ENCODE measurements around the gene SLC1A2.

SLC1A2 gene

GRCh38 chr11:35419184-35419829 lies at the start of gene SLC1A2:
SLC1A2 (minus strand) TSS chr11:35419558; CDS start chr11:35418966, 592 bp downstream.
- no peak for DNase-seq

GRCh38 chr11:35466058-35466457 lies 46.7 kb upstream of the SLC1A2 start:
- DNase-seq = no peak

DNA sequence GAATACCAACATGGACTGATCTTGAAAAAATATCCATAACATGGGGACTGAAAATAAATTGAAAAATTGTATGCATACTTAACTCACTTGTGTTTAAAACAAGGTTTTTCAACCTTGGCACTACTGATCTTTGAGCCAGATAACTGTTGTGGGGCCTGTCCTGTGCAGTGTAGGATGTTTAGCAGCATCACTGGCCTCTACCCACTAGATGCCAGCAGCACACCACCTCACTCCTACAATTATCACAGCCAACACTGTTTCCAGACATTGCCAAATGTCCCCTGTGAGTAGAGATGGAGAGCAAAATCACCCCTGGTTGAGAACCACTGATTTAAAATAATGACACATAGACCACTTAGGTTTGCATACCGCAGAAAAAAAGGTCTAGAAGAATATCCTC lies 45.0 kb upstream of the SLC1A2 start:
- no peak for DNase-seq

- no peak for DNase-seq
Observed at GRCh38 chr11:35463331-35463751, 44.0 kb upstream of the SLC1A2 start.

DNA sequence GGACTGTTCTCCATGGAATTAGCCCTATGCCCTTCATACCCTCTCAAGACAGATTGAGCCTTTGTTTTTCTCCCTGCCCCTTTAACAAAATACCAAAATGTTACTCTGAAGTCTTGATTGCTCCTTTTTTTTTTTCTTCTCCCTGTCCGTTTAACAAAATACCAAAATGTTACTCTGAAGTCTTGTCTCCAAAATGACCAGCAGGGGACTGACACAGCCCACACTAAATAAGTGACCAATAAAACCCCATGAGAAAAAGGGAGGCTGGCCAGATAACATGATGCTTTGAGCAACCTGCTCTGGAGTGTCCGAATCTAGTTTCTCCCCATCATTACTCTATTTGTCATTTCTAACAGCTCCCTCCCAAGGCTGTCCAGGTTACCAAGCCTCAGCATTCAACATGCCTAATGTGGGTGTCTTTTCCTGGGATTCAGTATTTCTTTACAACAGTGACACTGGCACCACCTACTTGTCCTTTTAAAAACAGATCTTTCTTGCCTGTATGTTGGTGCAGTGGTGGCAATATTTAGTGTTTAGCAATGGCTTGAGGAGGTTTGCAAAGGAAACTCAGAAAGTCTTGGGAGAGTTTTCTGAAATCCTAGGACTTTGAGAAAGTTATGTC lies 42.7 kb upstream of the SLC1A2 start:
- no peak for DNase-seq

- DNase-seq = no peak
Observed at GRCh38 chr11:35459489-35459888, 40.1 kb upstream of the SLC1A2 start.

GRCh38 chr11:35458846-35459245 lies 39.5 kb upstream of the SLC1A2 start:
- no peak for DNase-seq

DNA sequence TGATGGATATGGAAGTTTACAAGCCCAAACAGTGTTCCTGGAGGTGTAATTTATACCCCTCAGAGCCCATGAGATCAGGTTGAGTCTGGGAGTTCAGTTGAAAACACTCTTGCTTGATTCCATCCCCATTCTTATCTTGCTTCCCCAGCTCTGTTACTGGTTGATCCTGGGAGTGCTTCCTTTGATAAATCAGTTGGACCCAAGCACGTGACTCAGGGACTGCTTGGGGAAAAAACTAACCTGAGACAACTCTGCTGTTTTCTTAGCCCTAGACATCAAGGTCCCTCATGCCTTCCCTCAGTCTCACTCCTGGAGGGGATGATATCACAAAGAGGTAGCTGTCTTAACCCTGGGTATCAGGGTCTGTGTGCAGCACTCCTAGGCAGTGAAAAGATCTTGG lies 35.0 kb upstream of the SLC1A2 start:
- peak; percentile 1 for DNase-seq

DNA sequence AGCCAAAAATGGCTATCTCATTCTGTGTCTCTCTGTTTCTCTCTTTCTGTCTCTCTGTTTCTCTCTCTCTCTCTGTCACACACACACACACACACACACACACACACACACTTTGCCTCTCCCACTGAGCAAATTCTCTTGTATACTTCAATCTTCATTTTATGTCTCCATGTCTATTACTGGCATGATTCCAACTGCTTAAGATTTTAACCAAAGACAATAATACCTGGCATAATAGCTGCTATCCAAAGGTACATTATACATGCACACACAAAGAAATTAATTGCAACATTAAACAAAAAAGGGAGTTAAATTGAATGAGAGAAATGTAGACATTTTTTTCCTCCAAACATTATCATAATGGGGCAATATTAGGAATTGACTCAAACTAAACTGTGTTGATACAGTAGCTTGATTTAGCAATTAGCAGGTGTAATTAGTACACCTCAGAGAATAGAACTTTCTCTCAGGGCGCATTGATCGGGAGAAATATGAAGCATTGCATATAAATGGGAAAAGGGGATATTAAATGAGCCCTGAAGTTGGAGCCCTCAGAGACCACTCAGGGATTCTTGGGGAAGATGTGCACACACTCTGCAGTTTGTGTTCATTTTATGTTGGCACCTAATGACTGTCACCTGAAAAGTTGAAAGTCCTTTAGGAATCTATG lies 17.4 kb upstream of the SLC1A2 start:
- DNase-seq = no peak

GRCh38 chr11:35433588-35433987 lies 14.2 kb upstream of the SLC1A2 start:
- no peak for DNase-seq

DNA sequence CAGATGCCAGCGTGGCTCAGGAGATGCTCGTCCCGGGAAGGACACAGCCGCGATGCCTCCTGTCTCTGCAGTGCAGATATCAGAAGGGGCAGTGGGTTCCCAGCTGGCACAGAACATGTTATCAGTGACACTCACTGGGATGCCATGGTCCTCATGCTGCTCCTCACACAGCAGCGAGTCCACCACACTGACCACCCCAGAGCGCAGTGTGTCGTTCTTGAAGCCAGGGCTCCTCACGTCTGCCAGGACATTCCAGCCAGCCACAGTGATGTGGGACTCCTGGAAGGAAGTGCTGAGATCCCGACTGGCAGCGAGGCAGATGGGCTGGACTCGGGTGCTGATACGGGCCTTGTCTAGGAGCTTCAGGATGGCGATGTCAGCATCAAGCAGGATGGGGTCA lies 13.1 kb upstream of the SLC1A2 start:
- no peak for DNase-seq

- DNase-seq = no peak
Observed at GRCh38 chr11:35427071-35427470, 7.7 kb upstream of the SLC1A2 start.

DNA sequence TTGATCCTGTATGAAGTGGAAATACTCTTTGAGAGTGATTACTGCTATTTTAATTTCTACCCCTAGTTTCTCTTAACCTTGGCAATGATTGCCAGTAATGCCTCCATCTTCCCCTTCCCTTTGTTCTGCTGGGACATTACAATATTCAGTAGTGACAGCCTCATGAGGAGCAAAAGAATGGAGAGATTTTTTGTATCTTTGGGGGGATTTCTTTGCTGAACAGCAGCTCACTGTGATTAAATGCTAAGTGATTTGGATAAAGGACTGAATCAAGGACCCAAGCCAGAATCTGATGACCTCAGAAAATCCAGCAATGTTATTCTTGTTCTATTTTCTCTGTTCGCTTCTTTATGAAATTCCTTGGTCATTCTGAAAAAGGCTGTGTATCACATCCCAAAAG lies 7.0 kb upstream of the SLC1A2 start:
- no peak for DNase-seq

DNA sequence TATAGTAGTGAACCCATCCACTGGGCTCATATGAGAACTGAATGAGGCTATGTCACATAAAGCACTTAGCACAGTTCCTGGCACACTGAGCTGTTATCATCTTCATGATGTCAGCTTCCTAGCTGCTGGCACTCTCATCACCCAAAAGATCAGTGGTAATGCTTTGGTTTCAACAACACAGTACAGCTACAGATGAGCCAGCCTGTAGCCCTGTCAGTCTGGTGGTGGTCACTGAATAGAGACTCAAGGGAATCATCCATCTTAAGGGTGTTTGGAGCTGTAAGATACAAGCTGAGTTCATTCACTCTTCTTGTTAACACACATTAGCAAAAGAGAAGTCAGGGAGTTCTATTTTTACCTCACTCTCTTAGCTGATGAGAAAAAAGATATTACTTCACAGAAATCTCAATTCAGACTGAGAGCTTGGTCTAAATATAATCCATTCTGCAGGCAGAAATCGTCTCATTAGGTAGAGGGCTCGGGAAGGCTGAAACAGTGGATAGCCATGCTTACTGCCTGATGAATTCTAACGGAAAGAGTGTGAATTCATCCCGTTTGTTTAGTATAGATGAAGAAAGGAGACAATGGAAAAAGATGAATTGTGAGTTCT lies 6.3 kb upstream of the SLC1A2 start:
- DNase-seq = no peak

DNA sequence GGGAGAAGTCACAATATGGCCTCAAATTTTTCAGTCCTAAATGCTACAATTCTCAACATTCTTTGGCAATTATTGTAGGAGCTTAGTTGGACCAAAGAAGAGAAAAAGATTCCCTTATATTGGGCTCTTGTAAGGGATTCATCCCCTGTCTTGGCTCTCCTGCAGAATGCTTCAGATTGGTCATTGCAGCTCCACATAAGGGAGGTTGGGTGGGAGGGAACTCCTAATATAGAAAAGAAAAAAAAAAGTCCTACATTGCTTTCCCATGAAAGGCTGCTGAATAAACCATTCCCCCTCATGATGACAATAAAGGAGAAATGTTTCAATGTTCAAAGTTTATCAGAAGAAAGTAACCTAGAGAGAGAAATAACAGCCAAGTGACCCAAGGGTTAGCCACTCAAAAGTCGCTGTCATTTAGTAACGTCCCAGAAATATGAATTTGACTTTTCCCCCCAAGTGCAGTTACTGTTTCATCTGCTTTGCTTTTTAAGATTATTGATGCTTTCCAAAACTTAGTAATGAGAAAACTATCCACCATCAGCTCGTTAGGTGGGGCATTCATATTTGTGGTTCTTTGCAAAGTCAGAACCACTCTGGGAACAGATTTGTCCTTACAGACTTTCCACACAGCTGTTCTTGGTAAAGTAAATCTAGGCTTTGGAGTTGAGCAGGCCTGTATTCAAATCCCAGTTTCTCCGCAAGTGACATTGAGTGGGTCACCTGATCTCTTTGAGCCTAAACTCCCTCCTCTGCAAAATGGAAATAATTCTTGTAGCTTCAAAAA lies 5.0 kb upstream of the SLC1A2 start:
- DNase-seq = no peak

- no peak for DNase-seq
Observed at GRCh38 chr11:35420371-35420770, 1.0 kb upstream of the SLC1A2 start.

DNA sequence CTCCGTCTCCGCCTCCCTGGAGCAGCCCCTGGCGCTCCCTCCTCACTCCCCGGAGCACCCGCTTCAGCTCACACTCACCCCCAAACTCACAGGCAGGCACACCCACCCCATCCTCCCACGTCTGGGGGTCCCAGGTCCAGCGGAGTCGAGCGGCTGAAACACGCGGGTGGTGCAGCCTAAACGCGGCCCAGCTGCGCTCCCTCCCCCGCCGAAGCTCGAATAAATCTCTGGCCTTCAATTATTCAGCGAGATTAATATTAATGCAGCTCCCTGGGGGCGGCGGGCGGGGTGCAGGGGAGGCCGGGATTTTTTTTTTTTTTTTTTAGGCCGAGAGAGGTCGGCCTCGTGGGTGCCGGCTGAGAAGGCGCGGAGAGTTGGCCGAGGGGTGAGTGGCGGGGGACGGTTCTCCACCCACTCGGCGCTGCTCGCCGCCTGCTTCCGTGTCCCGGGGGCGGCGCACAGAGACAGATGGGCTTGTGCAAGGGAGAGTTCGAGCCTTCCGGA lies 524 bp upstream of the SLC1A2 start:
- no peak for DNase-seq

- DNase-seq = peak; percentile 25
Observed at GRCh38 chr11:35418282-35419183, 825 bp downstream of the SLC1A2 start.

GRCh38 chr11:35415487-35415886 lies 3.9 kb downstream of the SLC1A2 start:
- no peak for DNase-seq

GRCh38 chr11:35414776-35415175 lies 4.6 kb downstream of the SLC1A2 start:
- DNase-seq = no peak

- DNase-seq = no peak
Observed at GRCh38 chr11:35414311-35414710, 5.0 kb downstream of the SLC1A2 start.

GRCh38 chr11:35413598-35413997 lies 5.8 kb downstream of the SLC1A2 start:
- no peak for DNase-seq

Measured in hematopoietic multipotent progenitor cell treated with erythropoietin and hydrocortisone succinate and interleukin-3 and kit ligand, for 6 days (in vitro differentiated cells).